Panc1 (cell line): ENCODE results near the gene EWSR1. TPM values are rescaled to one million over a fixed set of nuclear protein-coding genes. Genes with fewer than 3 reads are reported as not detected.

Experiments
- ATAC-seq: fragments of 200-7000 bp; cut with Tn5 transposase; 2 replicates; pipeline ENCODE4 v1.9.1; 2020; ENCODE audit warnings: mild to moderate bottlenecking, moderate library complexity
- BruUV-seq: library from RNA; stranded (reverse); fragments of 400-500 nt; replicated peaks from 2 replicates; lab custom pipeline; 2021; lab: Mats Ljungman, UMichigan
- CTCF ChIA-PET: fragments of 300-600 bp; sonication (Branson Sonifier 250); formaldehyde crosslinking; loops from one replicate; lab custom pipeline; 2022; ENCODE audit warnings: antibody characterized with exemption; lab: Charles Lee
- POLR2A ChIA-PET: fragments of 300-600 bp; sonication (Branson Sonifier 250); formaldehyde crosslinking; loops from one replicate; lab custom pipeline; 2022; ENCODE audit warnings: antibody characterized with exemption; lab: Charles Lee
- DNase-seq: peaks from one replicate; pipeline ENCODE4 v3.0.0-alpha.2; 2010; ENCODE audit warnings: low read depth, low spot score
- H3K27ac ChIP-seq: 2 replicates; pipeline ENCODE4 v1.5.1; 2011; ENCODE audit warnings: mild to moderate bottlenecking, low read length, inconsistent platforms
- H3K27me3 ChIP-seq: fragments of 200-500 bp; sonication (Bioruptor generic); 2 replicates; pipeline ENCODE4 v1.6.0; 2014; ENCODE audit warnings: low read length, inconsistent platforms; ENCODE audit not compliant: control insufficient read depth, insufficient read depth
- H3K36me3 ChIP-seq: fragments of 200-500 bp; sonication (Bioruptor generic); 2 replicates; pipeline ENCODE4 v1.5.1; 2014; ENCODE audit warnings: inconsistent platforms, mild to moderate bottlenecking, low read length, moderate library complexity; ENCODE audit not compliant: control insufficient read depth, insufficient read depth
- H3K4me1 ChIP-seq: 2 replicates; pipeline ENCODE4 v1.5.1; 2011; ENCODE audit warnings: inconsistent platforms, mild to moderate bottlenecking, low read length, moderate library complexity; ENCODE audit not compliant: control insufficient read depth, insufficient read depth
- H3K4me3 ChIP-seq, 2 experiments: 2 replicates each; pipeline ENCODE4 v1.5.1; 2011 to 2012; ENCODE audit warnings: low read depth in 2 of 2, low read length in 2 of 2, mild to moderate bottlenecking in 2 of 2, inconsistent platforms in 1 of 2, moderate library complexity in 1 of 2
- H3K9me3 ChIP-seq: fragments of 200-500 bp; sonication (Bioruptor generic); 2 replicates; pipeline ENCODE4 v1.5.1; 2014; ENCODE audit warnings: low read depth, mild to moderate bottlenecking, inconsistent platforms, low read length, moderate library complexity; ENCODE audit not compliant: control insufficient read depth, insufficient read depth
- POLR2AphosphoS5 ChIP-seq: IDR thresholded peaks from 2 replicates; pipeline ENCODE4 v1.6.1; 2012; ENCODE audit warnings: mild to moderate bottlenecking, low read depth, low read length, moderate library complexity
- REST ChIP-seq, 2 experiments: IDR thresholded peaks; 2 replicates each; pipeline ENCODE4 v1.6.1; 2011 to 2012; ENCODE audit warnings: low read depth in 2 of 2, control low read depth in 1 of 2, low read length in 1 of 2, mild to moderate bottlenecking in 1 of 2, moderate library complexity in 1 of 2; ENCODE audit not compliant: insufficient read depth in 1 of 2
- SIN3A ChIP-seq: IDR thresholded peaks from 2 replicates; pipeline ENCODE4 v1.6.1; 2012; ENCODE audit warnings: low read depth, mild to moderate bottlenecking, low read length, moderate library complexity, borderline replicate concordance; ENCODE audit not compliant: insufficient read depth
- TCF7L2 ChIP-seq: IDR thresholded peaks from 2 replicates; pipeline ENCODE4 v1.6.1; 2011; ENCODE audit warnings: mild to moderate bottlenecking, low read depth, low read length, inconsistent platforms
- in situ Hi-C: cut with HindIII; loops from 2 replicates; pipeline ENCODE4 v1.10.0; 2016; ENCODE audit warnings: low sequenced_read_pairs, low pct_unique_long_range_greater_than_20kb
- intact Hi-C: fragments of 100-400 bp; cut with micrococcal nuclease; formaldehyde crosslinking; loops from one replicate; pipeline ENCODE4 v1.10.0; 2022; ENCODE audit not compliant: unreplicated experiment
- total RNA-seq: library from RNA; stranded (reverse); gene quantifications from one replicate; pipeline ENCODE4 v1.2.1, GENCODE V29; 2021; ENCODE audit not compliant: unreplicated experiment
- TF ChIP-seq, protein P1 (sequence below): fragments of 450-650 bp; IDR thresholded peaks from 2 replicates; pipeline ENCODE4 v1.5.1; 2017; ENCODE audit warnings: mild to moderate bottlenecking

EWSR1 gene
- total RNA-seq, 1 experiment from 2014 or later: 272 TPM

DNA sequence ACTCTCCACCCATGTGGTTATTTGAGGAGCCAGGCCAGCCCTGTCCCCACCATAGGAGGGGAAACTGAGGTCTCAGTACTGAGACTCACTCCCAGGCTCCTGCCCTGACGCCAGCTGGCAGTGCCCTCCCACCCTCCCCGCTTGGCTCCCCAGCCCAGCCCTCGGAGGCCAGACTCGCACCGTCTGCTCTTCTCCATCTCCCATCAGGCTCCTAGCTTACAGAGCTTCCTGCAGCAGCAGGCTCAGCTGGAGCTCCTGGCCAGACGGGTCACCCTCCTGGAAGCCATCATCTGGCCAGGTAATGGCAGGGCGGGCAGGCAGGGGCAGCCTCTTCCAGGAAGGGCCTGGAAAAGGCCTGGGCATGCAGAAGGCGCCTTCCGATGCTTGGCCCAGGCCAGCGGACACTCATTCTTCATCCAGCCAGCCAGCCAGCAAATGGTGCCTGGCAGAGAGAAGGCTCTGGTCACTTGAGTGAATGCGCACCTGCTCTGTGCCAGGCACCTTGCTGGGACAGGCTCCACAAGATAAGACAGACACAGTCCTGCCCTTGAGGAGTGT is 12.9 kb upstream of the EWSR1 start:
- H3K27me3 ChIP-seq: no peaks in the 10 kb centered on the region
- H3K4me3 ChIP-seq: no peak overlapping the region
- H3K9me3 ChIP-seq: no peaks in the 10 kb centered on the region
- POLR2A ChIA-PET: no interaction called here
- no TSS peak for BruUV-seq
- H3K27ac ChIP-seq: no peak overlapping the region
- TF ChIP-seq REST (IDR thresholded peaks at IDR 0.05; ENCODE audit: insufficient read depth in 1 of 2, low read depth in 2 of 2, low read length in 1 of 2) (no peak), SIN3A (no peak)
- no peak for DNase-seq
- no peaks in the 10 kb centered on the region for H3K4me1 ChIP-seq
- in situ Hi-C loops (no loop called here), intact Hi-C loops (no loop called here)
- ATAC-seq: no peak
- CTCF ChIA-PET: no interaction called here
- H3K36me3 ChIP-seq: no peaks in the 10 kb centered on the region

DNA sequence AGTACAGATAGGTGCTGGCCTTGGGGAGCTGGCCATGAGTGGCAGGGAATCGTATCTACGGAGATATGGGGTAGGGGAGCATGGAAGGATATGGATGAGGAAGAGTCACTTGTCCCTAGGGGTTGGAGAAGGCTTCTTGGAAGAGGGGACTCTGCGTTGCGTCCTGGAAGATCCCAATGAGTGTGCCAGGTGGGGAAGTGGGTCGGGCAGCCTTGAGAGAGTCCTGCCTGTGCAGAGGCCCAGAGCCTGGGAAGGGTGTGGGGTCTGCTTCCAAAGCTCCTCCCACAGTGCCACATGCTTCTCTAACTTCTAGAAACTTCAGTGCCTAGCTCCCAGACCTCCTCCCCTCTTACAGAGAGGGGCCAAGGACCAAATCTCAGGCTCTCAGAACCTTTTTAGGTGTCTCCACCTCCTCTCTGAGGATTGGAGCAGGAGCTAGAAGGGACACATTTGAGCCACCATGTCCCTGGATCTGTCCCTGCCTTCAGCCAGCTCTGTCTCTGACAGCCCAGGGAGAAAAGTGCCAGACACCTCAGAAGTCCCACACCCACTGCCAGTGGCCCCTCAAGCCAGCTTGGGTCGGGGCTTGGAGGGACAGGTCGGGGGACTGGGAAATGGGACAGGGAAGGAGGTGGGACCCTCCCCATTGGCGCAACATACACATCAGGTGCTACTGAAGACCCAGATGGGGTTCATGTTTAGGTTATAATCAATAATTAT is 11.3 kb upstream of the EWSR1 start:
- H3K36me3 ChIP-seq: no peaks in the 10 kb centered on the region
- no peak overlapping the region for H3K27ac ChIP-seq
- DNase-seq (no peak), ATAC-seq (no peak)
- H3K9me3 ChIP-seq: no peaks in the 10 kb centered on the region
- in situ Hi-C loops: no loop called here
- ChIA-PET CTCF (no interaction called here), POLR2A (no interaction called here)
- H3K27me3 ChIP-seq: no peaks in the 10 kb centered on the region
- no peaks in the 10 kb centered on the region for H3K4me1 ChIP-seq
- no TSS peak for BruUV-seq
- intact Hi-C loops: no loop called here
- H3K4me3 ChIP-seq: no peak overlapping the region
- no peak for TF ChIP-seq SIN3A
- TF ChIP-seq TCF7L2: no peak
- no peak for TF ChIP-seq REST (IDR thresholded peaks at IDR 0.05; ENCODE audit: insufficient read depth in 1 of 2, low read depth in 2 of 2, low read length in 1 of 2)
- TF ChIP-seq POLR2AphosphoS5: no peak
- TF ChIP-seq, protein P1, sequence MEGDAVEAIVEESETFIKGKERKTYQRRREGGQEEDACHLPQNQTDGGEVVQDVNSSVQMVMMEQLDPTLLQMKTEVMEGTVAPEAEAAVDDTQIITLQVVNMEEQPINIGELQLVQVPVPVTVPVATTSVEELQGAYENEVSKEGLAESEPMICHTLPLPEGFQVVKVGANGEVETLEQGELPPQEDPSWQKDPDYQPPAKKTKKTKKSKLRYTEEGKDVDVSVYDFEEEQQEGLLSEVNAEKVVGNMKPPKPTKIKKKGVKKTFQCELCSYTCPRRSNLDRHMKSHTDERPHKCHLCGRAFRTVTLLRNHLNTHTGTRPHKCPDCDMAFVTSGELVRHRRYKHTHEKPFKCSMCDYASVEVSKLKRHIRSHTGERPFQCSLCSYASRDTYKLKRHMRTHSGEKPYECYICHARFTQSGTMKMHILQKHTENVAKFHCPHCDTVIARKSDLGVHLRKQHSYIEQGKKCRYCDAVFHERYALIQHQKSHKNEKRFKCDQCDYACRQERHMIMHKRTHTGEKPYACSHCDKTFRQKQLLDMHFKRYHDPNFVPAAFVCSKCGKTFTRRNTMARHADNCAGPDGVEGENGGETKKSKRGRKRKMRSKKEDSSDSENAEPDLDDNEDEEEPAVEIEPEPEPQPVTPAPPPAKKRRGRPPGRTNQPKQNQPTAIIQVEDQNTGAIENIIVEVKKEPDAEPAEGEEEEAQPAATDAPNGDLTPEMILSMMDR: no peak
